Brain microvascular endothelial cell (primary cell): ENCODE measurements around the gene BSCL2.

Experiments used
- DNase-seq: peaks from one replicate; pipeline ENCODE4 v3.0.0-alpha.2; 2020
- H3K27ac ChIP-seq: fragments of 250-450 bp; sonication (Bioruptor Pico); 2 replicates; pipeline ENCODE4 v1.5.1; 2020; ENCODE audit warnings: mild to moderate bottlenecking, moderate library complexity
- H3K27me3 ChIP-seq: fragments of 250-450 bp; sonication (Bioruptor Pico); replicated peaks from 2 replicates; pipeline ENCODE4 v1.5.1; 2020; ENCODE audit warnings: mild to moderate bottlenecking
- H3K36me3 ChIP-seq: fragments of 250-450 bp; sonication (Bioruptor Pico); replicated peaks from 2 replicates; pipeline ENCODE4 v1.5.1; 2020; ENCODE audit warnings: mild to moderate bottlenecking
- H3K4me3 ChIP-seq: 2 replicates; pipeline ENCODE4 v1.5.1; 2011; ENCODE audit warnings: low read depth, mild to moderate bottlenecking, control low read depth, low read length, moderate library complexity
- in situ Hi-C: cut with HindIII; loops from 2 replicates; pipeline ENCODE4 v1.10.0; 2017; ENCODE audit warnings: low sequenced_read_pairs, low pct_ligation_motif_present
- TF ChIP-seq, protein P1 (sequence below): IDR thresholded peaks from 2 replicates; pipeline ENCODE4 v1.5.1; 2011; ENCODE audit warnings: low read depth, mild to moderate bottlenecking, moderate library complexity, low read length, control low read depth, inconsistent platforms; ENCODE audit errors: missing control alignments

BSCL2 gene

DNA sequence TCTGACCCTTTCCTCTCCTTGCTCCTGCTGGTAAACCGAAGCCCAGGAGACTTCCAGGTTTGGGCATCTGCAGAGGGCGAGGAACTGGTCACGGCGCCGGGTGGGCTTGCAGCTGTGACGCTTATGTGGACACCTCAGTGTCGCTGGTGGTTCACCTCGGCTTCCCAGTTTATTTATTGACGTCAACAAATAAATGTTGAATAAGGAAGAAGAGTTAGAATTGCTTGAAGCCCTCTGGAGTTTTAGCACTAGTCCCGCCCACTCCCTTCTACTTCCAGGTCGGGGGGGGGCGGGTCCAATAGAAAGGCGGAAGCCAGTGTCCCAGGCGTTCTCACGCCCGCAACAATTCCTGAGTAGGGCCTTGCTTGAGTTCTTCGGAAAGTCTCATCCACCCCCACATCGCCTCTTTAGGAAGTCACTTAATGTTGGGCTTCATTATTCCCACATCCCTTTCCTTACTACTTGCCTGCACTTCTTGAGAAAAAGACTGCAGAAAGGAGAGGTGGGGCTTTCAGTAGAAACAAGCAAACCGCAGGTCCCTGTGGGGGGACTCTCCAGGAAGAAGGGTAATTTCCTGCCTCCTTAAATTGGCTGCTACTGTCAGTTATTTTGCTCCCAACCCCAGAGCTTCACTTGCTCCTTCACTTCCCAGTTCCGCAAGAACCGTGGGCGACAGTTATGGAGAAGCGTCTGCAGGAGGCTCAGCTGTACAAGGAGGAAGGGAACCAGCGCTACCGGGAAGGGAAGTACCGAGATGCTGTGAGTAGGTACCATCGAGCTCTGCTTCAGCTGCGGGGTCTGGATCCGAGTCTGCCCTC lies 21.2 kb upstream of the BSCL2 start, which contains the start of gene TTC9C:
TTC9C (plus strand) TSS at position 316 of the 818 bp plus-strand sequence; CDS start at position 679, 363 bp downstream.
- Histone ChIP-seq H3K36me3 (peaks cover 17% of the 10 kb centered on the region), H3K27ac (peak within 1 kb of the TSS; percentile 95), H3K27me3 (no peaks in the 10 kb centered on the region), H3K4me3 (peak within 1 kb of the TSS; percentile 93)
- in situ Hi-C loops = no loop called here
- DNase-seq = peak; percentile 87
- TF ChIP-seq, protein P1, sequence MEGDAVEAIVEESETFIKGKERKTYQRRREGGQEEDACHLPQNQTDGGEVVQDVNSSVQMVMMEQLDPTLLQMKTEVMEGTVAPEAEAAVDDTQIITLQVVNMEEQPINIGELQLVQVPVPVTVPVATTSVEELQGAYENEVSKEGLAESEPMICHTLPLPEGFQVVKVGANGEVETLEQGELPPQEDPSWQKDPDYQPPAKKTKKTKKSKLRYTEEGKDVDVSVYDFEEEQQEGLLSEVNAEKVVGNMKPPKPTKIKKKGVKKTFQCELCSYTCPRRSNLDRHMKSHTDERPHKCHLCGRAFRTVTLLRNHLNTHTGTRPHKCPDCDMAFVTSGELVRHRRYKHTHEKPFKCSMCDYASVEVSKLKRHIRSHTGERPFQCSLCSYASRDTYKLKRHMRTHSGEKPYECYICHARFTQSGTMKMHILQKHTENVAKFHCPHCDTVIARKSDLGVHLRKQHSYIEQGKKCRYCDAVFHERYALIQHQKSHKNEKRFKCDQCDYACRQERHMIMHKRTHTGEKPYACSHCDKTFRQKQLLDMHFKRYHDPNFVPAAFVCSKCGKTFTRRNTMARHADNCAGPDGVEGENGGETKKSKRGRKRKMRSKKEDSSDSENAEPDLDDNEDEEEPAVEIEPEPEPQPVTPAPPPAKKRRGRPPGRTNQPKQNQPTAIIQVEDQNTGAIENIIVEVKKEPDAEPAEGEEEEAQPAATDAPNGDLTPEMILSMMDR = no peak

DNA sequence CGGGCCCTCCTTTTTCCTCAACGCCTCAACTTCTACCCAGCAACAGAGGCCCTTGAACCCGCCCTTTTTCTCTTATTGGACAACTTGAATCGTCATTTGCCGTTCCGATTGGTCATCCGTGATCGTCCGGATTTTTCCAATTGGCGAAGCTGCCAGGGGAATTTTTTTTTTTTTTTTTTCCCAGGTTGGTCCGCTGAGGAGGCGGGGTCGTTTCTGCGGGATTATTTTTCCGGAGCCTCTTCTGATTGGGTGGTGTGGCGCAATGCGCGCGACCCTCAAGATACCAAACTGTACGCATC lies 20.6 kb upstream of the BSCL2 start:
- in situ Hi-C loops = no loop called here
- peak overlapping the region; percentile 95 for H3K27ac ChIP-seq
- peaks cover 18% of the 10 kb centered on the region for H3K36me3 ChIP-seq
- DNase-seq = peak; percentile 95
- TF ChIP-seq, protein P1 = no peak
- H3K4me3 ChIP-seq = peak overlapping the region; percentile 93
- H3K27me3 ChIP-seq = no peaks in the 10 kb centered on the region

DNA sequence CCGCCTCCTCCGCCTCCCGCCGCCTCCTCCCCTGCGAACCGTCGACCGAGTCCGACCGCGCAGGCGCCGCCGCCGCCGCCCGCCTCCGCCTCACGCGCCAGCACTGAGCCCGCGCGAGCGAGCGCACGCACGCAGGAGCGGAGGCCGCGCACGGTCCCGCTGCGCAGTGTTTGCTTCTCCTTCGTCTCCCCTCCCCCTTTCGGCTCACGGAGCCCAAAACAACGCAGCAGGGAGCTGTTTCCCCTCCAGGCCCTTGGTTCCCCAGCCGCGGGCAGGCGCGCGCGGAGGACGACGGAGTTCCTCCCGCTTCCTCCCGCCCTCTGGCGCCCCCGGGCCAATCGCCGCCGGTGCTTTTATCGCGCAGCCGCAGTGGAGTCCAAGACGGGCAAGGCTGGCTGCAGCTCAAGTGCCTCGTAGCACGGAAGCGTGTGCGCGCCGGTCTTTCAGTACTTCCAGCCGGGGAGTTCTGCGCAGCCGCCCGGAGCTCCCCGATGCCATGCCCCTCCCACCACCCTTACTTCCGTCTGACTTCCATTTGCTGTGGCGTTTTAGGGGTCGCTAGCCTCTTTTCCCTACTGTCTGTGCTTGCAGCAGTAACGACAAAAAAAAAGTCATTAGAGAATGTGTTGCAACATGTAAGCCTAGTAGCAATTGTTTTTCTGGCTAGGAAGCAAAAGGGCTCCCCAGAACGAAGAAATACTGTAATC lies 20.1 kb upstream of the BSCL2 start, which contains the start of gene HNRNPUL2:
HNRNPUL2 (minus strand) TSS at position 293 of the 707 bp plus-strand sequence. CDS start 301 bp downstream, outside the sequence.
- in situ Hi-C loops = no loop called here
- peak; percentile 96 for DNase-seq
- TF ChIP-seq, protein P1 = no peak
- Histone ChIP-seq H3K4me3 (peak within 1 kb of the TSS; percentile 93), H3K27me3 (no peaks in the 10 kb centered on the region), H3K36me3 (peaks cover 23% of the 10 kb centered on the region), H3K27ac (peak within 1 kb of the TSS; percentile 95)

DNA sequence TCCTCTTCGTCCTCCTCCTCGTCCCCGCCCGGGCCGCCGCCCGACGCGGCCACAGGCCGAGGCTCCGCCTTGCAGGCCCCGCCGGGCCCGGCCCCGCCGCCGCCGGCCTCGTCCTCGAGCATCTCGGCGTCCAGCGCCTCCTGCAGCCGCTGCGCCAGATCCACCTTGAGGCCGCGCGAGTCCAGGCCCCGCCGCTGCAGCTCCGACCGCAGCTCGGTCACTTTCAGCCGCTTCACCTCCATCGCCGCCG lies 19.6 kb upstream of the BSCL2 start:
- DNase-seq = no peak
- H3K36me3 ChIP-seq = peaks cover 28% of the 10 kb centered on the region

DNA sequence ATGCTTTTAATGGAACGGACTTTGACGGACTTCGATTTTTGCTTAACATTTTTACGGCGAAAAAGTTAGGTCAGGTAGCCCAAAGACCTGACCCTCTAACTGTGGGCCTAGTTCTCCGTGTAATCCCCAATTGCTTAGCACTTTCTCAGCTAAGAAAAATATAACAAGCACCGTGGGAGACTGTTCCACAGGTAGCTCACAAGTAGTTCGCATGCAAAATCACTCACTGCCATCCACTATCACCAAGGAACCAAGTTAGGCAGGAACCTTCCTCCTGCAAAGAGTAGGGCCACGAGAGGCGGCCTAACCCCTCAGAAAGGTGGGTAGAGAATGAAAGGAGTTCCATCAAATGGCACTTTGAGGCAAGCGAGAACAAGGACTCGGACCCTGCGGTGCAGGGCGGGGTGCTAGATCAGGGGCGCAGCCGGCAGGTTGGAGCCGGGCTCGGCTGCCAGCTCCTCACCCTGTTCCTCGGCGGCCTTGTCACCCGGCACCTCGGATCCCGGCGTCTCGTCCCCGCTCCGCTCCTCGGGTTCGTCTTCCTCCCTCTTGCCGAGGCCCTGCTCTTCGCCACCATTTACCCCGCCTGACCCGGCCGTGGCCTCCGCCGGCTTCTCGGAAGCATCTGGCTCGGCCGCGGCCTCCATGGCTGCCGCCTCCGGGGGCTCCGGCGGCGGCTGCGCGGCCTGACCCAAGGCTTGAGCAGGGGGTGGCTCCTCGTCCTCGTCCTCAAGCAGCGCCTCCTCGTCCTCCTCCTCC lies 19.1 kb upstream of the BSCL2 start:
- H3K4me3 ChIP-seq = peak overlapping the region; percentile 93
- H3K27me3 ChIP-seq = no peaks in the 10 kb centered on the region
- in situ Hi-C loops = no loop called here
- DNase-seq = no peak
- H3K27ac ChIP-seq = peak overlapping the region; percentile 95
- TF ChIP-seq, protein P1 = no peak
- H3K36me3 ChIP-seq = peaks cover 33% of the 10 kb centered on the region

More for the DNA sequence above, 19.6 kb upstream of the BSCL2 start:
- Histone ChIP-seq H3K27ac (peak overlapping the region; percentile 95), H3K4me3 (peak overlapping the region; percentile 93), H3K27me3 (no peaks in the 10 kb centered on the region)
- TF ChIP-seq, protein P1 = no peak
- in situ Hi-C loops = no loop called here
